CD4-positive, alpha-beta T cell treated with Interleukin-15 for 4 hours (primary cell): ENCODE results near the gene RPL27A.

Experiments used
- DNase-seq: peaks from one replicate; pipeline ENCODE4 v3.0.0-alpha.2; 2020; ENCODE audit warnings: low spot score

Gene RPL27A

GRCh38 chr11:8701891-8702597 lies 19.5 kb downstream of the RPL27A start:
- DNase-seq: no peak

- no peak for DNase-seq
Observed at GRCh38 chr11:8702598-8702915, 20.0 kb downstream of the RPL27A start.

GRCh38 chr11:8704136-8704535 lies 21.5 kb downstream of the RPL27A start:
- DNase-seq: no peak

GRCh38 chr11:8705146-8705545 lies 22.6 kb downstream of the RPL27A start:
- no peak for DNase-seq

- DNase-seq: no peak
Observed at GRCh38 chr11:8706673-8707432, 24.3 kb downstream of the RPL27A start.

- no peak for DNase-seq
Observed at GRCh38 chr11:8707541-8708191, 25.1 kb downstream of the RPL27A start.

- no peak for DNase-seq
Observed at GRCh38 chr11:8709002-8709672, 26.5 kb downstream of the RPL27A start.

GRCh38 chr11:8709777-8710176 lies 27.2 kb downstream of the RPL27A start:
- DNase-seq: no peak

GRCh38 chr11:8711895-8712442 lies 29.4 kb downstream of the RPL27A start:
- no peak for DNase-seq

GRCh38 chr11:8712506-8712905 lies 29.9 kb downstream of the RPL27A start:
- no peak for DNase-seq

GRCh38 chr11:8713760-8714454 lies 31.3 kb downstream of the RPL27A start:
- DNase-seq: no peak

GRCh38 chr11:8714622-8715225 lies 32.1 kb downstream of the RPL27A start:
- no peak for DNase-seq

GRCh38 chr11:8715501-8715900 lies 32.9 kb downstream of the RPL27A start:
- DNase-seq: no peak

- no peak for DNase-seq
Observed at GRCh38 chr11:8717544-8717875, 34.9 kb downstream of the RPL27A start.

- no peak for DNase-seq
Observed at GRCh38 chr11:8717876-8718753, 35.5 kb downstream of the RPL27A start.

- DNase-seq: no peak
Observed at GRCh38 chr11:8719211-8719649, 36.6 kb downstream of the RPL27A start.

GRCh38 chr11:8719721-8720120 lies 37.1 kb downstream of the RPL27A start:
- DNase-seq: no peak

- DNase-seq: no peak
Observed at GRCh38 chr11:8720352-8720751, 37.8 kb downstream of the RPL27A start.

- no peak for DNase-seq
Observed at GRCh38 chr11:8720868-8721608, 38.4 kb downstream of the RPL27A start.
